A673 (cell line): ENCODE data around the gene SYNJ2.

Experiments
- EZH2 ChIP-seq: fragments of 200-600 bp; sonication (generic); IDR thresholded peaks from 2 replicates; pipeline ENCODE4 v1.6.1; 2017; ENCODE audit warnings: borderline replicate concordance, low read depth, mild to moderate bottlenecking, mixed read lengths, antibody characterized with exemption, low read length; ENCODE audit not compliant: poor library complexity, severe bottlenecking
- TF ChIP-seq, protein P1 (sequence below): fragments of 300-800, 200-600 bp; sonication (generic); conservative IDR thresholded peaks from 2 replicates; pipeline ENCODE4 v1.5.1; 2017; ENCODE audit warnings: low read depth, mild to moderate bottlenecking, antibody characterized with exemption, low read length, moderate library complexity, mixed read lengths

DNA sequence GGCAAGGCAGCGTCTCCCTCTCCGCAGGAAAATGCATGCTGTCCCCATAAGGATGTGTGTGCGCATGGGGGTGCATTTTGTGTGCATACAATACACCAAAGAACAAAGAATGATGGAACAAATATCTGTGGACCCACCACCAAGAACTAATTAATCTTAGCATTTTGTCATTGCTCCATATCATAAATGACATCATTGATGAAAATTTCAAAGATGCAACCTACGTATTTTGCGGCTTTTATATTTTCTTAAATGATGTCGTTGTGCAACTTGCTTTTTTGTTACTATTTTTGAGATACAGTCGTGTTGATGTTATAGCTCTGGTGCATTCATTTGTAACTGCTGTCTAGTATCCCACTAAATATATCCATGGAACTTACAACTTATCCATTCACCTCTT, 96.7 kb downstream of the SYNJ2 start:
- TF ChIP-seq, protein P1, sequence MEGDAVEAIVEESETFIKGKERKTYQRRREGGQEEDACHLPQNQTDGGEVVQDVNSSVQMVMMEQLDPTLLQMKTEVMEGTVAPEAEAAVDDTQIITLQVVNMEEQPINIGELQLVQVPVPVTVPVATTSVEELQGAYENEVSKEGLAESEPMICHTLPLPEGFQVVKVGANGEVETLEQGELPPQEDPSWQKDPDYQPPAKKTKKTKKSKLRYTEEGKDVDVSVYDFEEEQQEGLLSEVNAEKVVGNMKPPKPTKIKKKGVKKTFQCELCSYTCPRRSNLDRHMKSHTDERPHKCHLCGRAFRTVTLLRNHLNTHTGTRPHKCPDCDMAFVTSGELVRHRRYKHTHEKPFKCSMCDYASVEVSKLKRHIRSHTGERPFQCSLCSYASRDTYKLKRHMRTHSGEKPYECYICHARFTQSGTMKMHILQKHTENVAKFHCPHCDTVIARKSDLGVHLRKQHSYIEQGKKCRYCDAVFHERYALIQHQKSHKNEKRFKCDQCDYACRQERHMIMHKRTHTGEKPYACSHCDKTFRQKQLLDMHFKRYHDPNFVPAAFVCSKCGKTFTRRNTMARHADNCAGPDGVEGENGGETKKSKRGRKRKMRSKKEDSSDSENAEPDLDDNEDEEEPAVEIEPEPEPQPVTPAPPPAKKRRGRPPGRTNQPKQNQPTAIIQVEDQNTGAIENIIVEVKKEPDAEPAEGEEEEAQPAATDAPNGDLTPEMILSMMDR, result no peak
- TF ChIP-seq EZH2, result no peak
